PC-3 (cell line): ENCODE data around the gene PLEKHS1. TPM values are rescaled to one million over a fixed set of nuclear protein-coding genes. Genes with fewer than 3 reads are reported as not detected.

ENCODE experiments used
- ATAC-seq: fragments of 200-7000 bp; cut with Tn5 transposase; 2 replicates; pipeline ENCODE4 v1.9.1; 2020; ENCODE audit warnings: mild to moderate bottlenecking, moderate library complexity
- BruUV-seq: library from RNA; stranded (reverse); fragments of 400-500 nt; replicated peaks from 2 replicates; lab custom pipeline; 2021; lab: Mats Ljungman, UMichigan
- CTCF ChIA-PET: fragments of 300-600 bp; sonication (Branson Sonifier 250); formaldehyde crosslinking; loops from one replicate; lab custom pipeline; 2022; ENCODE audit warnings: antibody characterized with exemption; lab: Charles Lee
- POLR2A ChIA-PET: fragments of 300-600 bp; sonication (Branson Sonifier 250); formaldehyde crosslinking; loops from one replicate; lab custom pipeline; 2022; ENCODE audit warnings: antibody characterized with exemption; ENCODE audit not compliant: unreplicated experiment; lab: Charles Lee
- DNase-seq: peaks from one replicate; pipeline ENCODE4 v3.0.0-alpha.2; 2015
- H2AFZ ChIP-seq: fragments of 300-600 bp; sonication (generic); 2 replicates; pipeline ENCODE4 v1.6.0; 2016; ENCODE audit warnings: antibody characterized with exemption, low read length
- H3F3A ChIP-seq: fragments of 300-600 bp; sonication (generic); one replicate; pipeline ENCODE4 v1.6.0; 2017; ENCODE audit warnings: antibody characterized with exemption, low read length, control low read depth, mild to moderate bottlenecking; ENCODE audit not compliant: unreplicated experiment
- H3K27ac ChIP-seq: fragments of 300-600 bp; sonication (generic); 2 replicates; pipeline ENCODE4 v1.5.1; 2016; ENCODE audit warnings: mild to moderate bottlenecking, low read length
- H3K27me3 ChIP-seq: fragments of 300-600 bp; sonication (generic); 2 replicates; pipeline ENCODE4 v1.6.1; 2016; ENCODE audit warnings: low read length, mixed read lengths
- H3K36me3 ChIP-seq: fragments of 300-600 bp; sonication (generic); 2 replicates; pipeline ENCODE4 v1.6.1; 2016; ENCODE audit warnings: low read depth, mixed run types, low read length, mixed read lengths
- H3K4me1 ChIP-seq: fragments of 300-600 bp; sonication (generic); 2 replicates; pipeline ENCODE4 v1.5.1; 2016; ENCODE audit warnings: low read length; ENCODE audit not compliant: insufficient read depth
- H3K4me2 ChIP-seq: fragments of 300-600 bp; sonication (generic); 2 replicates; pipeline ENCODE4 v1.6.0; 2016; ENCODE audit warnings: low read length
- H3K4me3 ChIP-seq: fragments of 300-600 bp; sonication (generic); 2 replicates; pipeline ENCODE4 v1.5.1; 2016; ENCODE audit warnings: mild to moderate bottlenecking, low read length, mixed read lengths
- H3K79me2 ChIP-seq: fragments of 300-600 bp; sonication (generic); 2 replicates; pipeline ENCODE4 v1.6.1; 2017; ENCODE audit warnings: low read length, mixed read lengths
- H3K9ac ChIP-seq: fragments of 300-600 bp; sonication (generic); 2 replicates; pipeline ENCODE4 v1.6.0; 2016; ENCODE audit warnings: mild to moderate bottlenecking, low read length
- H3K9me2 ChIP-seq: fragments of 300-600 bp; sonication (generic); replicated peaks from 2 replicates; pipeline ENCODE4 v1.6.1; 2016; ENCODE audit warnings: mixed run types, low read length, mixed read lengths
- H3K9me3 ChIP-seq: fragments of 300-600 bp; sonication (generic); 2 replicates; pipeline ENCODE4 v1.6.1; 2016; ENCODE audit warnings: low read length, mixed read lengths
- H4K20me1 ChIP-seq: fragments of 300-600 bp; sonication (generic); 2 replicates; pipeline ENCODE4 v1.6.1; 2016; ENCODE audit warnings: low read length, mixed read lengths
- EZH2 ChIP-seq: fragments of 300-600 bp; sonication (generic); IDR thresholded peaks from one replicate; pipeline ENCODE4 v1.6.1; 2017; ENCODE audit warnings: antibody characterized with exemption, mild to moderate bottlenecking, low read length; ENCODE audit not compliant: unreplicated experiment
- EZH2phosphoT487 ChIP-seq: fragments of 300-600 bp; sonication (generic); IDR thresholded peaks from 2 replicates; pipeline ENCODE4 v1.6.1; 2018; ENCODE audit warnings: mild to moderate bottlenecking, antibody characterized with exemption, low read length, borderline replicate concordance
- intact Hi-C: fragments of 100-400 bp; cut with micrococcal nuclease; formaldehyde crosslinking; loops from 2 replicates; pipeline ENCODE4 v1.9.0; 2023
- total RNA-seq: library from RNA; depleted of rRNA; stranded (reverse); fragments of >200 nt; gene quantifications from 2 replicates; pipeline ENCODE4 v1.2.3, GENCODE V29; 2014
- TF ChIP-seq, protein P1 (sequence below): fragments of 300-600 bp; sonication (generic); conservative IDR thresholded peaks from 2 replicates; pipeline ENCODE4 v1.5.1; 2017; ENCODE audit warnings: antibody characterized with exemption, low read depth, mild to moderate bottlenecking, low read length

The PLEKHS1 gene
- total RNA-seq, 1 experiment from 2014 or later = not detected

DNA sequence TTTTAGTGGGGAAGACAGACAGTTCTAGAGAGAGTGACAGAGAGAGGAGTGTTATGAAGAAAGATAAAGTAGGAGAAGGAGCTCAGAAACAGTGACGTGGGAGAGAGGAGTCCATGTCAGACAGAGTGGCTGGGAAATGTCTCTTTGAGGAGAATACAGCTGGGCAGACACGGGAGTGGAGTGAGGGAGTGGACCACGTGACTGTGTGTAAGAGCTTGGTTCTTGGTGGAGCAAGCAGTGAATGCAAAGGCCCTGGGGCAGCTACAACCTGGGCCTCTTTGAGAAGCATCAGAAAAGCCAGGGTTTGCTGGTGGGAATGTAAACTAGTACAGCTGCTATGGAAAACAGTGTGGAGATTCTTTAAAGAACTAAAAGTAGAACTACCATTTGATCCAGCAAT, 11.9 kb upstream of the PLEKHS1 start:
- ATAC-seq (no peak), DNase-seq (no peak)
- Histone ChIP-seq H4K20me1 (no peaks in the 10 kb centered on the region), H3K9me2 (no peaks in the 10 kb centered on the region), H3K4me2 (no peak overlapping the region), H3K4me3 (no peak overlapping the region), H3K4me1 (no peaks in the 10 kb centered on the region), H2AFZ (no peak overlapping the region), H3K9me3 (no peaks in the 10 kb centered on the region), H3K36me3 (no peaks in the 10 kb centered on the region), H3F3A (no peaks in the 10 kb centered on the region), H3K27me3 (no peaks in the 10 kb centered on the region), H3K27ac (no peak overlapping the region), H3K9ac (no peak overlapping the region), H3K79me2 (no peaks in the 10 kb centered on the region)
- BruUV-seq = no TSS peak
- intact Hi-C loops = no loop called here
- TF ChIP-seq EZH2 = no peak
- no peak for TF ChIP-seq EZH2phosphoT487
- TF ChIP-seq, protein P1, sequence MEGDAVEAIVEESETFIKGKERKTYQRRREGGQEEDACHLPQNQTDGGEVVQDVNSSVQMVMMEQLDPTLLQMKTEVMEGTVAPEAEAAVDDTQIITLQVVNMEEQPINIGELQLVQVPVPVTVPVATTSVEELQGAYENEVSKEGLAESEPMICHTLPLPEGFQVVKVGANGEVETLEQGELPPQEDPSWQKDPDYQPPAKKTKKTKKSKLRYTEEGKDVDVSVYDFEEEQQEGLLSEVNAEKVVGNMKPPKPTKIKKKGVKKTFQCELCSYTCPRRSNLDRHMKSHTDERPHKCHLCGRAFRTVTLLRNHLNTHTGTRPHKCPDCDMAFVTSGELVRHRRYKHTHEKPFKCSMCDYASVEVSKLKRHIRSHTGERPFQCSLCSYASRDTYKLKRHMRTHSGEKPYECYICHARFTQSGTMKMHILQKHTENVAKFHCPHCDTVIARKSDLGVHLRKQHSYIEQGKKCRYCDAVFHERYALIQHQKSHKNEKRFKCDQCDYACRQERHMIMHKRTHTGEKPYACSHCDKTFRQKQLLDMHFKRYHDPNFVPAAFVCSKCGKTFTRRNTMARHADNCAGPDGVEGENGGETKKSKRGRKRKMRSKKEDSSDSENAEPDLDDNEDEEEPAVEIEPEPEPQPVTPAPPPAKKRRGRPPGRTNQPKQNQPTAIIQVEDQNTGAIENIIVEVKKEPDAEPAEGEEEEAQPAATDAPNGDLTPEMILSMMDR = no peak
- CTCF ChIA-PET = no interaction called here
- POLR2A ChIA-PET = no interaction called here

DNA sequence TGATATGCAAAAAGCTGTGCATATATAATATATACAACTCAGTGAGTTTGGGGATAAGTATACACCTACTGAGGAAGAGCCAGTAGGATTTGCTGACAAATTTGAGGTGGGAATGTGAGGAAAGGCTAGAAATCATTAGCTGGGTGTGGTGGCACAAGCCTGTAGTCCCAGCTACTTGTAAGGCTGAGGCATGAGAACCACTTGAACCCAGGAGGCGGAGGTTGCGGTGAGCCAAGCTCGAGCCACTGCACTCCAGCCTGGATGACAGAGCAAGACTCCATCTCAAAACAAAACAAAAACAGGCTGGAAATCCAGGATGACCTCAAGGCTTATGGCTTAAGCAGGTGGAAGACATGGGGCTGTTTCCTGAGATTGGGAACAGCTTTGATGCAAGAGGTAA, 10.6 kb upstream of the PLEKHS1 start:
- POLR2A ChIA-PET = no interaction called here
- H3K9ac ChIP-seq = no peak overlapping the region
- intact Hi-C loops = no loop called here
- no peak overlapping the region for H3K4me2 ChIP-seq
- H3K9me3 ChIP-seq = no peaks in the 10 kb centered on the region
- H3F3A ChIP-seq = no peaks in the 10 kb centered on the region
- no peak overlapping the region for H3K27ac ChIP-seq
- H3K79me2 ChIP-seq = no peaks in the 10 kb centered on the region
- CTCF ChIA-PET = no interaction called here
- BruUV-seq = no TSS peak
- H3K4me1 ChIP-seq = no peaks in the 10 kb centered on the region
- DNase-seq (no peak), ATAC-seq (no peak)
- no peak for TF ChIP-seq EZH2
- TF ChIP-seq, protein P1 = no peak
- no peak for TF ChIP-seq EZH2phosphoT487
- no peaks in the 10 kb centered on the region for H3K36me3 ChIP-seq
- H4K20me1 ChIP-seq = no peaks in the 10 kb centered on the region
- no peak overlapping the region for H3K4me3 ChIP-seq
- H3K27me3 ChIP-seq = no peaks in the 10 kb centered on the region
- no peaks in the 10 kb centered on the region for H3K9me2 ChIP-seq
- H2AFZ ChIP-seq = no peak overlapping the region

DNA sequence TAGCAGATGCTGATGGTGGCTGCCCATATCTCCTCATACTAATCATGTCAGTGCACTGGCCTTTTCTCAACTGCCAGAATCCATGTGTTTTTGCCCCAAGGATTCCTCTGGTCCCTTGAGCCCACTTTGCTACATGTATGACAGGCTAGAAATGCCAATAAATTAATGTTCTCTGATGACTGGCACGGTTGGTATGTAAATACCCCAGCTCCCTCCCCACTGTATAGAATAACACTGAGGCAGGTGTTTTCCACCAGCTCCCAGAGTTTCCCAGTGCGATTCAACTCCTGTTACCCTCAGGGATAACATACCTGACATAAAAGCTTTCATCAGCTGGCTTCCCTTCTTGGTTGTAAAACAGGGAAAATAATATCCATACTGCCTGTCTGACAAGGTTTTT, 9.0 kb upstream of the PLEKHS1 start:
- DNase-seq = no peak
- H4K20me1 ChIP-seq = no peaks in the 10 kb centered on the region
- no peak overlapping the region for H3K27ac ChIP-seq
- H3K4me3 ChIP-seq = no peak overlapping the region
- no peaks in the 10 kb centered on the region for H3K9me2 ChIP-seq
- H3K9ac ChIP-seq = no peak overlapping the region
- TF ChIP-seq EZH2phosphoT487 (no peak), EZH2 (no peak)
- TF ChIP-seq, protein P1 = no peak
- ChIA-PET POLR2A (no interaction called here), CTCF (no interaction called here)
- no peak for ATAC-seq
- no peak overlapping the region for H2AFZ ChIP-seq
- H3K4me1 ChIP-seq = no peaks in the 10 kb centered on the region
- H3K4me2 ChIP-seq = no peak overlapping the region
- H3K9me3 ChIP-seq = no peaks in the 10 kb centered on the region
- intact Hi-C loops = no loop called here
- no peaks in the 10 kb centered on the region for H3K27me3 ChIP-seq
- H3K79me2 ChIP-seq = no peaks in the 10 kb centered on the region
- no peaks in the 10 kb centered on the region for H3F3A ChIP-seq
- BruUV-seq = no TSS peak
- no peaks in the 10 kb centered on the region for H3K36me3 ChIP-seq
